Gastroesophageal sphincter (tissue), 3 donors: ENCODE data around the gene DHRS11.
A peak's percentile ranks its signal among the peaks of the same experiment; 100 is the strongest.

ENCODE experiments used
- POLR2A ChIP-seq, 2 donors: fragments of 450-650 bp; IDR thresholded peaks; one replicate each; pipeline ENCODE4 v1.6.1; 2017; ENCODE audit warnings: antibody characterized with exemption in 2 of 2, mild to moderate bottlenecking in 2 of 2, moderate library complexity in 1 of 2
- TF ChIP-seq, protein P1 (sequence below), 4 experiments: fragments of 200-600 bp in 2 of 4; fragments of 450-650 bp in 2 of 4; sonication (generic) in 1 of 4; IDR thresholded peaks; one replicate each; pipeline ENCODE4 v1.5.1; 2017 to 2019; ENCODE audit warnings: antibody characterized with exemption in 4 of 4, mild to moderate bottlenecking in 2 of 4, moderate library complexity in 2 of 4

DNA sequence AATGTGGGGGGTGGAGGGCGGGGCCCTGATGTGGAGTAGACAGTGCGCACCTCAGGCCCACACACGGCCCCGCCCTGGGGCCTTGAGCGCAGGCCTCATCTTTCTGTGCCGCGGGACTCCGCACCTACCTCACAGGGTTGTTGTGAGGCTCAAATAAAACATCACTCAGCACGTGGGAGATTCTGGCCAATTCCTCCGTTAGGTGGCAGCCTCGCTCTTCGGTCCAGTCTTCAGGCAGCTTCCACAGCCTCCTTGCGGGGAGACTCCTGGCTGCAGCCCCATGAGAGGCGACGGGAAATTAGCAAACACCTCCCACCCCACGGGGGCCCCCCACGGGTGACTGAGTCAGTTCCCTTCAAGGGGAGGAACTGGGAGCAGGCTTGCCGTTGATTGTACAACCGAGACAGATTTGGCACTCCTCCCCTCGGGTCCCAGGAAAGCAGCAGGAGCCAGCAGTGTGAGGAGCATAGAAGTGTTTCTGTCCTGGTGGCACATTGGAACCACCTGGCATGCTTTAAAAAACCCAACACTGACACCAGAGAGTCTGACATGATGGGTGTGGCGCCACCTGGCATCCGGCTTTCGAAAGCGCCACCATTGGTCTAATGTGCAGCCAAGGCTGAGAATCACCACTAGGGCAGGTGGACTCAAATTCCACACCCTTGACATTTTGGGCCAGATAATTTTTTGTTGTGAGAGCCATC is 17.3 kb downstream of the DHRS11 start:
- TF ChIP-seq, protein P1, sequence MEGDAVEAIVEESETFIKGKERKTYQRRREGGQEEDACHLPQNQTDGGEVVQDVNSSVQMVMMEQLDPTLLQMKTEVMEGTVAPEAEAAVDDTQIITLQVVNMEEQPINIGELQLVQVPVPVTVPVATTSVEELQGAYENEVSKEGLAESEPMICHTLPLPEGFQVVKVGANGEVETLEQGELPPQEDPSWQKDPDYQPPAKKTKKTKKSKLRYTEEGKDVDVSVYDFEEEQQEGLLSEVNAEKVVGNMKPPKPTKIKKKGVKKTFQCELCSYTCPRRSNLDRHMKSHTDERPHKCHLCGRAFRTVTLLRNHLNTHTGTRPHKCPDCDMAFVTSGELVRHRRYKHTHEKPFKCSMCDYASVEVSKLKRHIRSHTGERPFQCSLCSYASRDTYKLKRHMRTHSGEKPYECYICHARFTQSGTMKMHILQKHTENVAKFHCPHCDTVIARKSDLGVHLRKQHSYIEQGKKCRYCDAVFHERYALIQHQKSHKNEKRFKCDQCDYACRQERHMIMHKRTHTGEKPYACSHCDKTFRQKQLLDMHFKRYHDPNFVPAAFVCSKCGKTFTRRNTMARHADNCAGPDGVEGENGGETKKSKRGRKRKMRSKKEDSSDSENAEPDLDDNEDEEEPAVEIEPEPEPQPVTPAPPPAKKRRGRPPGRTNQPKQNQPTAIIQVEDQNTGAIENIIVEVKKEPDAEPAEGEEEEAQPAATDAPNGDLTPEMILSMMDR (IDR thresholded peaks at IDR 0.05) = peak in 3 of 4 experiments; percentile 27 to 56 (median 30)
- no peak for TF ChIP-seq POLR2A (IDR thresholded peaks at IDR 0.05)
